Sigmoid colon (tissue), 7 donors: ENCODE results near the gene VASP. TPM values are rescaled to one million over a fixed set of nuclear protein-coding genes. Genes with fewer than 3 reads are reported as not detected.

Experiments
- DNase-seq: peaks from one replicate; pipeline ENCODE4 v3.0.0-alpha.2; 2019
- H3K27ac ChIP-seq, 4 donors: fragments of 200-600 bp; sonication (generic); one replicate each; pipeline ENCODE4 v1.5.1; 2016 to 2019; ENCODE audit warnings: mild to moderate bottlenecking in 1 of 4
- H3K27me3 ChIP-seq, 3 donors: fragments of 200-600 bp; sonication (generic); one replicate each; pipeline ENCODE4 v1.5.1; 2019; ENCODE audit warnings: mild to moderate bottlenecking in 1 of 3
- H3K36me3 ChIP-seq, 4 donors: fragments of 200-600 bp; sonication (generic); one replicate each; pipeline ENCODE4 v1.5.1; 2016 to 2019
- H3K4me1 ChIP-seq, 4 donors: fragments of 200-600 bp; sonication (generic); one replicate each; pipeline ENCODE4 v1.5.1; 2017 to 2019
- H3K4me3 ChIP-seq, 4 donors: fragments of 200-600 bp; sonication (generic); one replicate each; pipeline ENCODE4 v1.5.1; 2017 to 2019; ENCODE audit warnings: mild to moderate bottlenecking in 2 of 4, moderate library complexity in 1 of 4
- H3K9me3 ChIP-seq, 4 donors: fragments of 200-600 bp in 3 of 4; sonication (generic) in 3 of 4; one replicate each; pipeline versions ENCODE4 v1.5.1 to v1.6.1; 2013 to 2019
- CTCF ChIP-seq, 4 experiments: fragments of 450-650 bp in 3 of 4; fragments of 200-600 bp in 1 of 4; IDR thresholded peaks; one replicate each; pipeline ENCODE4 v1.5.1; 2016 to 2019; ENCODE audit warnings: antibody characterized with exemption in 4 of 4, mild to moderate bottlenecking in 3 of 4, moderate library complexity in 2 of 4
- EP300 ChIP-seq, 4 donors: sonication (generic); formaldehyde crosslinking; IDR thresholded peaks; one replicate each; pipeline ENCODE4 v1.6.1; 2017; ENCODE audit warnings: antibody characterized with exemption in 4 of 4
- POLR2A ChIP-seq, 2 donors: fragments of 450-650 bp; IDR thresholded peaks; one replicate each; pipeline ENCODE4 v1.6.1; 2016; ENCODE audit warnings: antibody characterized with exemption in 2 of 2, mild to moderate bottlenecking in 2 of 2, moderate library complexity in 2 of 2
- POLR2AphosphoS5 ChIP-seq, 4 donors: sonication (generic); formaldehyde crosslinking; IDR thresholded peaks; one replicate each; pipeline ENCODE4 v1.6.1; 2017; ENCODE audit warnings: antibody characterized with exemption in 4 of 4
- WGBS, 2 donors: extraction: QIAGEN DNeasy Blood & Tissue Kit; methylation state at CpG; one replicate each; pipeline ENCODE4 v1.1.7; 2013; 5-methylcytosine and 5-hydroxymethylcytosine counted together
- intact Hi-C: fragments of 100-400 bp; cut with DNase I; formaldehyde crosslinking; loops from one replicate; pipeline ENCODE4 v1.15.1; 2023
- polyA plus RNA-seq, 3 donors: library from polyadenylated mRNA; stranded (reverse); fragments of 200-250 nt; gene quantifications; one replicate each; pipeline ENCODE4 v1.2.3, GENCODE V29; 2013
- total RNA-seq, 4 donors: library from RNA; depleted of rRNA; stranded (reverse); fragments of >200 nt; gene quantifications; one replicate each; pipeline ENCODE4 v1.1.0, GENCODE V29; 2016
- donor health status: healthy with polysubstance abuse.
- donor health status: Bipolar disorder and iron deficiency.
- donor health status: healthy.

The VASP gene
- total and polyA plus RNA-seq, 7 donors = 101 to 223 (median 160) TPM

GRCh38 chr19:45463241-45463640 lies 44.0 kb upstream of the VASP start:
- intact Hi-C loops = no loop called here
- WGBS, 2 donors = 68 to 80% methylated on average over 4 of the region's 4 CpGs
- no peak for TF ChIP-seq POLR2AphosphoS5 (IDR thresholded peaks at IDR 0.05)
- no peak for TF ChIP-seq POLR2A (IDR thresholded peaks at IDR 0.05)
- no peak for TF ChIP-seq CTCF (IDR thresholded peaks at IDR 0.05)
- no peak for TF ChIP-seq EP300 (IDR thresholded peaks at IDR 0.05)

GRCh38 chr19:45464274-45464673 lies 43.0 kb upstream of the VASP start:
- no peak overlapping the region for H3K4me3 ChIP-seq
- 86 to 92% methylated on average over 2 of the region's 2 CpGs for WGBS, 2 donors
- no peaks in the 10 kb centered on the region for H3K9me3 ChIP-seq
- no peaks in the 10 kb centered on the region for H3K36me3 ChIP-seq
- DNase-seq = no peak
- TF ChIP-seq POLR2AphosphoS5 (IDR thresholded peaks at IDR 0.05) (no peak), CTCF (IDR thresholded peaks at IDR 0.05) (no peak), POLR2A (IDR thresholded peaks at IDR 0.05) (no peak), EP300 (IDR thresholded peaks at IDR 0.05) (no peak)
- H3K27ac ChIP-seq = no peak overlapping the region
- H3K27me3 ChIP-seq = no peaks in the 10 kb centered on the region
- intact Hi-C loops = no loop called here
- H3K4me1 ChIP-seq = peaks cover 0 to 20% (median 17%) of the 10 kb centered on the region in 4 donors

More at GRCh38 chr19:45463241-45463640, 44.0 kb upstream of the VASP start:
- DNase-seq = no peak
- no peak overlapping the region for H3K4me3 ChIP-seq
- H3K36me3 ChIP-seq = no peaks in the 10 kb centered on the region
- no peaks in the 10 kb centered on the region for H3K27me3 ChIP-seq
- H3K9me3 ChIP-seq = no peaks in the 10 kb centered on the region
- H3K4me1 ChIP-seq = peaks cover 0 to 13% (median 10%) of the 10 kb centered on the region in 4 donors
- no peak overlapping the region for H3K27ac ChIP-seq

- Histone ChIP-seq H3K36me3 (no peaks in the 10 kb centered on the region), H3K4me1 (peaks cover 0 to 26% (median 22%) of the 10 kb centered on the region in 4 donors), H3K27ac (no peak overlapping the region), H3K9me3 (no peaks in the 10 kb centered on the region), H3K27me3 (no peaks in the 10 kb centered on the region), H3K4me3 (no peak overlapping the region)
- intact Hi-C loops = no loop called here
- WGBS, 2 donors = 52 to 58% methylated on average over 8 of the region's 8 CpGs
- DNase-seq = no peak
- no peak for TF ChIP-seq POLR2A (IDR thresholded peaks at IDR 0.05)
- TF ChIP-seq POLR2AphosphoS5 (IDR thresholded peaks at IDR 0.05) = no peak
- no peak for TF ChIP-seq CTCF (IDR thresholded peaks at IDR 0.05)
- TF ChIP-seq EP300 (IDR thresholded peaks at IDR 0.05) = no peak
These were observed 42.3 kb upstream of the VASP start for GRCh38 chr19:45464852-45465441.

- H3K9me3 ChIP-seq = no peaks in the 10 kb centered on the region
- 1 to 3% methylated on average over 11 of the region's 11 CpGs for WGBS, 2 donors
- no peak for DNase-seq
- no peaks in the 10 kb centered on the region for H3K36me3 ChIP-seq
- intact Hi-C loops = no loop called here
- peak overlapping the region; percentile 48 to 76 (median 72) for H3K4me3 ChIP-seq
- H3K27ac ChIP-seq = peak overlapping the region; percentile 94 to 97 (median 96)
- peaks cover 0 to 36% (median 30%) of the 10 kb centered on the region in 4 donors for H3K4me1 ChIP-seq
- TF ChIP-seq CTCF (IDR thresholded peaks at IDR 0.05) = no peak
- TF ChIP-seq POLR2A (IDR thresholded peaks at IDR 0.05) = no peak
- TF ChIP-seq POLR2AphosphoS5 (IDR thresholded peaks at IDR 0.05) = no peak
- no peak for TF ChIP-seq EP300 (IDR thresholded peaks at IDR 0.05)
- no peaks in the 10 kb centered on the region for H3K27me3 ChIP-seq
These were observed 40.2 kb upstream of the VASP start for GRCh38 chr19:45467115-45467455.
